NT2/D1 (cell line): ENCODE data around the gene BEGAIN.

Experiments used
- DNase-seq: peaks from one replicate; pipeline ENCODE4 v3.0.0-alpha.2; 2011; ENCODE audit warnings: low read depth, low spot score
- H3K27me3 ChIP-seq: 2 replicates; pipeline ENCODE4 v1.6.0; 2011; ENCODE audit warnings: mild to moderate bottlenecking; ENCODE audit not compliant: insufficient read length, insufficient read depth
- H3K36me3 ChIP-seq: 2 replicates; pipeline ENCODE4 v1.6.1; 2011; ENCODE audit warnings: mild to moderate bottlenecking, low read length, mixed read lengths; ENCODE audit not compliant: insufficient read depth, insufficient read length
- H3K4me1 ChIP-seq: 2 replicates; pipeline ENCODE4 v1.5.1; 2011; ENCODE audit not compliant: insufficient read depth, insufficient read length
- H3K4me3 ChIP-seq: 2 replicates; pipeline ENCODE4 v1.5.1; 2011; ENCODE audit warnings: low read depth; ENCODE audit not compliant: insufficient read length
- H3K9ac ChIP-seq: 2 replicates; pipeline ENCODE4 v1.6.0; 2011; ENCODE audit warnings: low read depth; ENCODE audit not compliant: insufficient read length
- H3K9me3 ChIP-seq: 2 replicates; pipeline ENCODE4 v1.5.1; 2011; ENCODE audit warnings: mild to moderate bottlenecking, low read length; ENCODE audit not compliant: insufficient read depth
- SUZ12 ChIP-seq: IDR thresholded peaks from 2 replicates; pipeline ENCODE4 v1.6.1; 2011; ENCODE audit not compliant: insufficient read length, insufficient read depth; ENCODE audit errors: extremely low read depth
- YY1 ChIP-seq: IDR thresholded peaks from 2 replicates; pipeline ENCODE4 v1.6.1; 2011; ENCODE audit not compliant: insufficient read length, insufficient read depth
- ZNF274 ChIP-seq: IDR thresholded peaks from 2 replicates; pipeline ENCODE4 v1.6.1; 2011; ENCODE audit warnings: mild to moderate bottlenecking, low read depth, low read length

Gene BEGAIN

DNA sequence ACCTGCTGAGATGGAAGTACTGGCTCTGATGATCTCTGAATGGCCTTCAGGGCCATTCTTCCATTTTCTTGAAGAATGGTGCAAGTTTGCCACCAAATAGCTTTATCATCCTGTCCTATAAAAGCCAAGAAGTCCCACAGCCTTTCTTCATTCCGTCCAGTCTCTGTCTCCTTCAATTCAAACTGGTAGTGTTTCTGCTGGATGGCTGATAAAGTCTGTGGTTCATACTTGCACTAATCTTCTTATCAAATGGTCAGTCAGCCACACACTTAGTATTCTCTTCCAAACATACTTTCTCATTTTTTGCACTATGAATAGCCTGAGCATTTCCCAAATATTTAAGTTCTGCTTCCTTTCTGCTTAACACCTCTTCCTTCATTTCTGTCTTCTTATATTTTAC is 39.4 kb upstream of the BEGAIN start:
- Histone ChIP-seq H3K27me3 (peaks cover 11% of the 10 kb centered on the region), H3K4me1 (no peaks in the 10 kb centered on the region), H3K9me3 (no peaks in the 10 kb centered on the region), H3K4me3 (no peak overlapping the region), H3K36me3 (no peaks in the 10 kb centered on the region), H3K9ac (no peak overlapping the region)
- TF ChIP-seq SUZ12: no peak
- no peak for TF ChIP-seq YY1
- no peak for TF ChIP-seq ZNF274
- no peak for DNase-seq

GRCh38 chr14:100623961-100624360 is 36.7 kb upstream of the BEGAIN start:
- Histone ChIP-seq H3K27me3 (peaks cover 11% of the 10 kb centered on the region), H3K9me3 (no peaks in the 10 kb centered on the region), H3K4me3 (no peak overlapping the region), H3K4me1 (no peaks in the 10 kb centered on the region), H3K9ac (no peak overlapping the region), H3K36me3 (no peaks in the 10 kb centered on the region)
- TF ChIP-seq ZNF274 (no peak), YY1 (no peak), SUZ12 (no peak)
- DNase-seq: no peak

- Histone ChIP-seq H3K4me1 (peaks cover 3% of the 10 kb centered on the region), H3K9ac (no peak overlapping the region), H3K4me3 (no peak overlapping the region), H3K9me3 (no peaks in the 10 kb centered on the region), H3K36me3 (no peaks in the 10 kb centered on the region), H3K27me3 (peaks cover 9% of the 10 kb centered on the region)
- no peak for DNase-seq
- no peak for TF ChIP-seq YY1
- TF ChIP-seq SUZ12: no peak
- TF ChIP-seq ZNF274: no peak
These were observed 36.3 kb upstream of the BEGAIN start for GRCh38 chr14:100623557-100623956.

DNA sequence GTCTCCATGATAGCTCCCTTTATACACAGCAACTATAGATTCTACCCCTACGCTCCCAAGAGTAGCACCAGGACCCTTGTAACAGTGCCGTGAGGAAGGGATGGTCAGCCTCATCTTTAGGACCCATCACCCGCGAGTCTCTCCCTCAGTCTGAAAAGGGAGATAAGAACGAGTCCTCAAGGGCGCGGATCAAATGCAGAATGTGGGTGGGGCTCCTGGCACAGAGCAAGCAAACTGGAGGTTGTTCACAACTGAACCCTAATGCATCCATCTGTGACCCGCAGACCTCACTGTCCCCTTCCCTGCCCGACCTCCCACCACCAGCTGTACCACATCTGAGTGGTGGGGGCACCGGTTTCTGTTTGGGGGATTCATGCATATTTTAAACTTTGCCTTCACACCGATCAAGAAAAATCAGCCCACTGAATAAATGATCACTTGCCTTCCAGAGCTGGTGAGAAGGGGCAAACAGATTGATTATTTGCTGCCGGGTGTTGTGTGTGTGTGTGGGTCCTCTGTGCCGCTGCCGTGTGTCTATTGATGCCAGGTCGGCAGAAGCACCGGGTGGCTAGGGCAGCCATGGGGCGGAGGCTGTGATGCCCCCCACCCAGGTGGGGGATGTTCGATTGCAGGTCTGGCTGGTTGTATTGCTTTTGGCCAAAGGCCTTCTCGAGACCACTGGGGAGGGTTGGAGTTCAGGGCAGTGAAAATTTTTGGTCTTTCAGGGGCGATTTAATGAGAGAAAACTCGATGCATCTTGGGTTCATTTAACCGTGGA is 35.7 kb upstream of the BEGAIN start:
- TF ChIP-seq SUZ12 (no peak), ZNF274 (no peak), YY1 (no peak)

DNA sequence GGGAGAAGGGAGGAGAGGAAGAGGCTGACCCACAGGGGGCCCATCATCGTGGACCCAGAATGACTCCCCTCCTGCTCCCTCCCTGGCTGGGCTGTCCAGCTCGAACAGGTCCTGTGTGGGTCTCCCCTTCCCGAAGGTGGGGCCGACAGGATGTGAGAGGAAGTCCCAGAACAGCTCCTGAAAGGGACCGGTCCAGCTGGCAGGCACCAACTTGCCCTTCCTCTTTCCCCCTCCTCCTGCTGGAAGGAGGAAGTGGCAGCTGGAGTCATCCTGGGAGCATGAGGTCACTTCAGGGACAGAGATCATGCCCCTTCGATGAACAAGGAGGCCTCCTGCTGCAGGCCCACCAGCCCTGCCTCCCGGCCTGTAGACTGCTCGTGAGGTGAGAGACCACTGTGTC is 35.0 kb upstream of the BEGAIN start:
- H3K27me3 ChIP-seq: peaks cover 6% of the 10 kb centered on the region
- H3K4me3 ChIP-seq: no peak overlapping the region
- H3K9me3 ChIP-seq: no peaks in the 10 kb centered on the region
- H3K9ac ChIP-seq: no peak overlapping the region
- no peak for DNase-seq
- TF ChIP-seq SUZ12: no peak
- TF ChIP-seq ZNF274: no peak
- H3K4me1 ChIP-seq: peaks cover 3% of the 10 kb centered on the region
- H3K36me3 ChIP-seq: no peaks in the 10 kb centered on the region

More for the DNA sequence above, 35.7 kb upstream of the BEGAIN start:
- H3K4me1 ChIP-seq: peaks cover 3% of the 10 kb centered on the region
- no peak for DNase-seq
- no peak overlapping the region for H3K9ac ChIP-seq
- peaks cover 6% of the 10 kb centered on the region for H3K27me3 ChIP-seq
- H3K9me3 ChIP-seq: no peaks in the 10 kb centered on the region
- no peaks in the 10 kb centered on the region for H3K36me3 ChIP-seq
- no peak overlapping the region for H3K4me3 ChIP-seq

DNA sequence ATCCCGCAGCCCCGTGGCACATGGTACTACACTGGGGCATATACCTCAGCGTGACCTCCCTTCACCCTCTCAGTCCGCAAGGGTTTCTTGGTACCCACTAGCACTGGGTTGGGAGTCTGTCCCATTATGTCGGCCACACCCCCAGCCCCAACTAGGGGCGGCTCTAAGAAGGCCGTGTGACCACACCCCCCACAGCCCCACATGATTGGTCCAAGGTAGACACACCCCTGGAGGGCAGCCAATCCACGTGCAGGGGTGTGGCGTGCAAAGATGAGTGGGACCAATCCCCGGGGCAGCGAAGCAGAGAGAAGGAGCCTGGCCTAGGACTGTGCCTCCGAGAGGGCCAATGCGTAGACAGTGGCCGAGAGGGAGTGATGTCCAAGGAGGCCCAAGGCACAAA is 34.6 kb upstream of the BEGAIN start:
- no peak for DNase-seq

DNA sequence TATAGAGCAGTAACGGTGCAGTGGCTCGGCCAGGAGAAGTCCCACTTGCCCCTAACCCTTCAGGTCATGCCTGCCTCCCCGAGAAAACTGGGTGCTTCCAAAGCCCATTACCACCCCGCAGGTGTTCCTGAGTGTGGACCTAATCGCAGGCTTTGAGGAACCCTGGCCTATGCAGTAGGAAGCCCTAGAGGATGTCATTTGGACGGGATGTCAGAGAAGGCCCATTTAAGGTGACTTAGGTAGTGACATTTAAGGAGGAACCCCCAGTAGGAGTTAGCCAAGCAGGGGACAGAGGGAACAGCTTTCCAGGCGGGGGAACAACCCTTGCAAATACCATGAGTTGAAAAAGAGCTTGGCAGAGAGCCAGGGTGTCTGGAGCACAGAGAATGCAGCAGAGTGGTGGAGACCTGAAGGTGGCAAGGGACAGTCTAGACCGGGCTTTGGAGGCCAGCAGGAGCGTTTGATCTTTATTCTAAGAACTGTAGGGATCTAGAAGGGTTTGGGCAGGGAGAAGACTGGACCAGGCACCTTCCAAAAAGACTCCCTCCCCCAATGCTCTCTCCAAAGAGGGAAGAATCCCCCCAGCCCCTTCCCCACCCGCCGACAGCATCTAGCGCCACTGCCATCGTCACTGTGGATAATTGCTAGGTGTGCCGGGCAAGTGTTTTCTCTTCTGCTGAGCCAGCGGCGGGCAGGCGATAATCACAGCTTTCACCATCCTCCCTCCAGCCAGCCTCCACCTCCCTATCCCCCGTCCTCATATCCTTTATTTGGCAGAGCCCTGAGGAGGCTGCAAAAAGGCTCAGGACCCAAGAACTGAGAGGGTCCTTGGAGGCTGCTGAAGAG is 33.3 kb upstream of the BEGAIN start:
- H3K4me1 ChIP-seq: peaks cover 3% of the 10 kb centered on the region
- no peak for TF ChIP-seq SUZ12
- no peak for TF ChIP-seq ZNF274
- no peak for TF ChIP-seq YY1
- no peak overlapping the region for H3K9ac ChIP-seq
- no peak overlapping the region for H3K4me3 ChIP-seq
- no peak for DNase-seq
- H3K36me3 ChIP-seq: no peaks in the 10 kb centered on the region
- no peaks in the 10 kb centered on the region for H3K9me3 ChIP-seq
- H3K27me3 ChIP-seq: peaks cover 2% of the 10 kb centered on the region

More for the DNA sequence above, 34.6 kb upstream of the BEGAIN start:
- Histone ChIP-seq H3K36me3 (no peaks in the 10 kb centered on the region), H3K27me3 (peaks cover 6% of the 10 kb centered on the region), H3K4me3 (no peak overlapping the region), H3K9ac (no peak overlapping the region), H3K9me3 (no peaks in the 10 kb centered on the region), H3K4me1 (peaks cover 3% of the 10 kb centered on the region)
- TF ChIP-seq YY1: no peak
